ENCODE results near the gene MTERF4. TPM values are rescaled to one million over a fixed set of nuclear protein-coding genes. Genes with fewer than 3 reads are reported as not detected.

MTERF4 gene
- polyA plus RNA-seq, 4 donors, result 25.3 to 55.1 (median 30.1) TPM

- H3K4me1 ChIP-seq (ENCODE audit: control insufficient read depth in 3 of 3, insufficient read depth in 2 of 3, low read depth in 1 of 3, low read length in 2 of 3), result peaks cover 1 to 3% (median 2%) of the 10 kb centered on the region in 3 donors
- peaks cover 0 to 13% (median 0%) of the 10 kb centered on the region in 3 donors for H3K36me3 ChIP-seq (ENCODE audit: control insufficient read depth in 3 of 3, insufficient read depth in 2 of 3, low read depth in 1 of 3, low read length in 3 of 3)
- DNase-seq, result no peak
- no peak for FAIRE-seq
- 73 to 82% (median 81%) methylated on average over 4 of the region's 4 CpGs for WGBS, 3 donors
- no peak overlapping the region for H3K27ac ChIP-seq (ENCODE audit: low read depth in 1 of 3, low read length in 2 of 3)
- H3K4me3 ChIP-seq (ENCODE audit: low read depth in 1 of 3, low read length in 3 of 3), result no peak overlapping the region
- no peaks in the 10 kb centered on the region for H3K9me3 ChIP-seq (ENCODE audit: control insufficient read depth in 2 of 2, insufficient read depth in 1 of 2, low read depth in 1 of 2, low read length in 1 of 2)
- no peaks in the 10 kb centered on the region for H3K27me3 ChIP-seq (ENCODE audit: control insufficient read depth in 3 of 3, insufficient read depth in 3 of 3, low read length in 3 of 3)
Observed at GRCh38 chr2:241146286-241146685, 44.2 kb upstream of the MTERF4 start.

DNA sequence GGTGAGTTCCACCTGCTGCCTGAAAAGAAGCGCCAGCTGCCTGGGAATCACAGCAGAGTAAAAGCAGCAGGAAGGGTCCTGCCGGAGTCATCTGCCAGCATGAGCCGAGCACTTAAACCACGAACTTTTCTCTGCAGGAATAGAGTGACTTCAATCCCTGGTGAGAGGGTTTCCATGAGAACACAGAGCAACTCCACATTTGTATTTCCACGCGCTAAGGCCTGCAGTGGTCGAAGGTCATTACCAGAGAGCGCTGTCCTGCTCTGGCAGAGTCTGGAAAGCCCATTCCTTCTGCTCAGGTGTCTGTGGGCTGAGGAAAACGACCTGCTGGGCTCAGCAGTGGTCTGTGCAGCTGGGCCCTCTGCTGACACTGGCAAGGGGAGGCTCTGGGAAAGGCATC, 40.5 kb upstream of the MTERF4 start:
- Histone ChIP-seq H3K4me3 (ENCODE audit: low read depth in 1 of 3, low read length in 3 of 3) (no peak overlapping the region), H3K27me3 (ENCODE audit: control insufficient read depth in 3 of 3, insufficient read depth in 3 of 3, low read length in 3 of 3) (no peaks in the 10 kb centered on the region), H3K36me3 (ENCODE audit: control insufficient read depth in 3 of 3, insufficient read depth in 2 of 3, low read depth in 1 of 3, low read length in 3 of 3) (peaks cover 0 to 45% (median 0%) of the 10 kb centered on the region in 3 donors), H3K27ac (ENCODE audit: low read depth in 1 of 3, low read length in 2 of 3) (no peak overlapping the region), H3K4me1 (ENCODE audit: control insufficient read depth in 3 of 3, insufficient read depth in 2 of 3, low read depth in 1 of 3, low read length in 2 of 3) (no peaks in the 10 kb centered on the region), H3K9me3 (ENCODE audit: control insufficient read depth in 2 of 2, insufficient read depth in 1 of 2, low read depth in 1 of 2, low read length in 1 of 2) (no peaks in the 10 kb centered on the region)
- DNase-seq (peak in 1 of 2 donors; percentile 25), FAIRE-seq (no peak)
- WGBS, 3 donors, result 66 to 84% (median 70%) methylated on average over 9 of the region's 9 CpGs

- H3K36me3 ChIP-seq (ENCODE audit: control insufficient read depth in 3 of 3, insufficient read depth in 2 of 3, low read depth in 1 of 3, low read length in 3 of 3), result peaks cover 0 to 50% (median under 1%) of the 10 kb centered on the region in 3 donors
- DNase-seq, result no peak
- H3K27me3 ChIP-seq (ENCODE audit: control insufficient read depth in 3 of 3, insufficient read depth in 3 of 3, low read length in 3 of 3), result no peaks in the 10 kb centered on the region
- no peaks in the 10 kb centered on the region for H3K9me3 ChIP-seq (ENCODE audit: control insufficient read depth in 2 of 2, insufficient read depth in 1 of 2, low read depth in 1 of 2, low read length in 1 of 2)
- H3K4me3 ChIP-seq (ENCODE audit: low read depth in 1 of 3, low read length in 3 of 3), result no peak overlapping the region
- 94 to 97% (median 96%) methylated on average over 6 of the region's 6 CpGs for WGBS, 3 donors
- FAIRE-seq, result no peak
- H3K27ac ChIP-seq (ENCODE audit: low read depth in 1 of 3, low read length in 2 of 3), result no peak overlapping the region
- no peaks in the 10 kb centered on the region for H3K4me1 ChIP-seq (ENCODE audit: control insufficient read depth in 3 of 3, insufficient read depth in 2 of 3, low read depth in 1 of 3, low read length in 2 of 3)
Observed at GRCh38 chr2:241142063-241142462, 40.0 kb upstream of the MTERF4 start.

DNA sequence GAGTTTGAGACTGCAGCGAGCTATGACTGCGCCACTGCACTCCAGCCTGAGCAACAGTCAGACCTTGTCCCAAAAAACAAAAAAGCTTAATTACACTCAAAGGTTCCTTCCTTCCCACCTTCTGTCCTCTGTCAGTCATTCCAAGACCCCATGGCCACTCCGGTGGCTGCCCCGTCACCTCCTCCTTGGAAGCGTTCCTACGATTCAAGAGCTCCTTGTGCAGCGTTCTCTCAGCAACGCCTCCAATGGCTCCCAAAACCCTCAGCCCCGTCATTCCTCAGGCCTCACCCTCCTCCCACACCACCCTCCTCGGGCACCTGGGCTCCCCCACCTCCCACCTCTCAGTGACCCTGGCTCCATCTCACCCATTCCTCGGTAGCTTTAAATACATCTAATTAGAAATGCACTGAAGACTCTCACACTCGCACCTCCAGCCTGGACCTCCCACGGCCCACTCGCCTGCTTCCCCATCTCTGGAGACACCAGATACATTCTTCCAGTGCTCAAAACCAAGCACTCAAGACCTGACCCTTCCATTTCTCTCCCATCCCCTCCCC, 39.2 kb upstream of the MTERF4 start:
- DNase-seq (no peak), FAIRE-seq (no peak)
- Histone ChIP-seq H3K4me1 (ENCODE audit: control insufficient read depth in 3 of 3, insufficient read depth in 2 of 3, low read depth in 1 of 3, low read length in 2 of 3) (peaks cover 0 to 1% (median 0%) of the 10 kb centered on the region in 3 donors), H3K27ac (ENCODE audit: low read depth in 1 of 3, low read length in 2 of 3) (no peak overlapping the region), H3K36me3 (ENCODE audit: control insufficient read depth in 3 of 3, insufficient read depth in 2 of 3, low read depth in 1 of 3, low read length in 3 of 3) (peaks cover 0 to 57% (median 2%) of the 10 kb centered on the region in 3 donors), H3K4me3 (ENCODE audit: low read depth in 1 of 3, low read length in 3 of 3) (no peak overlapping the region), H3K9me3 (ENCODE audit: control insufficient read depth in 2 of 2, insufficient read depth in 1 of 2, low read depth in 1 of 2, low read length in 1 of 2) (no peaks in the 10 kb centered on the region), H3K27me3 (ENCODE audit: control insufficient read depth in 3 of 3, insufficient read depth in 3 of 3, low read length in 3 of 3) (no peaks in the 10 kb centered on the region)
- WGBS, 3 donors, result 95 to 96% (median 95%) methylated on average over 14 of the region's 14 CpGs

DNA sequence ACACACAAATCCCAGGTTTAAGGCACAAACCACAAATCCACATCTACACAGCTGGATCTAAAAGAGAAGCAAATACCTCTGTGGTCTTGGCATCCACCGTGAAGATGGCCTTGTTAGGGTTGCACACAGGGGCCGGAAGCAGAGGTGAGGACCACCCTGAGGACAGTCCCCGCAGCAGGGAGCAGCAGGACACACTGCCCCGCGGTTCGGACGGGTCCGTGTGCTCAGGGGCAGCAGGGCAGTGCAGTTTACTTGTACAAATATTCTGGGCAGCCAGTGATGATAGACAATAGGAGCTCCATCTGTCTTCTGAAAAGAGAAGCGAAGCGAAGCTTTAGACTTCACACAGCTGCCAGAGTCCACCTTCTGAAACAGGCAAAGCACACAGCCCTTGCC, 38.4 kb upstream of the MTERF4 start:
- DNase-seq, result no peak
- Histone ChIP-seq H3K4me1 (ENCODE audit: control insufficient read depth in 3 of 3, insufficient read depth in 2 of 3, low read depth in 1 of 3, low read length in 2 of 3) (peaks cover 0 to 6% (median 0%) of the 10 kb centered on the region in 3 donors), H3K27ac (ENCODE audit: low read depth in 1 of 3, low read length in 2 of 3) (no peak overlapping the region), H3K27me3 (ENCODE audit: control insufficient read depth in 3 of 3, insufficient read depth in 3 of 3, low read length in 3 of 3) (no peaks in the 10 kb centered on the region), H3K36me3 (ENCODE audit: control insufficient read depth in 3 of 3, insufficient read depth in 2 of 3, low read depth in 1 of 3, low read length in 3 of 3) (peaks cover 0 to 64% (median 2%) of the 10 kb centered on the region in 3 donors), H3K4me3 (ENCODE audit: low read depth in 1 of 3, low read length in 3 of 3) (no peak overlapping the region), H3K9me3 (ENCODE audit: control insufficient read depth in 2 of 2, insufficient read depth in 1 of 2, low read depth in 1 of 2, low read length in 1 of 2) (no peaks in the 10 kb centered on the region)
- no peak for FAIRE-seq
- WGBS, 3 donors, result 97% methylated on average over 10 of the region's 10 CpGs

DNA sequence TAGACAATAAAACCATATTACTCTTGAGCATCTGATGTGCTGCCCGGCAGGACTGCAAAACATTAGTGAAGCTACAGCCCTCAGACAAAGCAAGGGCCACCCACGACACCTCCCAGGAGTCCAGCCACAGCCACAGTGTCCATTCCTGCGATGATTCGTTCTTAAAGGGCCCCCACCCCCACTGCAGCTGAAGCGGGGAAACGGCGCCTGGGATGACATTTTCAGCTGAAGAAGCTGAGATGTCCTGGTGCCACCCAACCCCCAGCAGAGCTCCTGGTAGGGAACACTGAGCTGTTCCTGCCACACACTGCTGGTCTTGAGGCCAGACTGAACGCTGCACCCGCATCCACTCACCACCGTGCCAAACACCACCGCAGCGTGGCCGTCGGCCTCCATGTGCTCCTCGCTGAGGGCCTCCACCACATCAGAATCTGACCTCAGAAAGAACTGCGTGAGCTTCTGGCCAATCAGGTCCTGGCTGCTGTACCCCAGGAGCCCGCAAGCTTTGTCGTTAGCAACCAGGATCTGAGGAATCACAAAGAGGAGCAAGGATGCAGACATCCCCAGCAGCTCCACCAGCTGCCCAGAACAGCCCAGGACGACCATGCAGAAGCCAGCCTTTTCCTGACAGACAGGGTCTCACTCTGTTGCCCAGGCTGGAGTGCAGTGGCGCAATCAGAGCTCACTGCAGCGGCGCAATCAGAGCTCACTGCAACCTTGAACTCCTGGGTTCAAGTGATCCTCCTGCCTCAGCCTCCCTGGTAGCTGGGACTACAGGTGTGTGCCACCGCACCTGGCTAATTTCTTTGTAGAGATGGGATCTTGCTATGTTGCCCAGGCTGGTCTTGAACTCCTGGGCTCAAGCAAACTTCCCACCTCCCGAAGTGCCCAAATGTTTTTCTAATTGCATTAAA, 37.7 kb upstream of the MTERF4 start:
- Histone ChIP-seq H3K27me3 (ENCODE audit: control insufficient read depth in 3 of 3, insufficient read depth in 3 of 3, low read length in 3 of 3) (no peaks in the 10 kb centered on the region), H3K4me3 (ENCODE audit: low read depth in 1 of 3, low read length in 3 of 3) (no peak overlapping the region), H3K4me1 (ENCODE audit: control insufficient read depth in 3 of 3, insufficient read depth in 2 of 3, low read depth in 1 of 3, low read length in 2 of 3) (peaks cover 0 to 10% (median 0%) of the 10 kb centered on the region in 3 donors), H3K27ac (ENCODE audit: low read depth in 1 of 3, low read length in 2 of 3) (no peak overlapping the region), H3K36me3 (ENCODE audit: control insufficient read depth in 3 of 3, insufficient read depth in 2 of 3, low read depth in 1 of 3, low read length in 3 of 3) (peaks cover 0 to 68% (median 2%) of the 10 kb centered on the region in 3 donors), H3K9me3 (ENCODE audit: control insufficient read depth in 2 of 2, insufficient read depth in 1 of 2, low read depth in 1 of 2, low read length in 1 of 2) (no peaks in the 10 kb centered on the region)
- WGBS, 3 donors, result 89 to 95% (median 93%) methylated on average over 24 of the region's 24 CpGs
- DNase-seq (no peak), FAIRE-seq (no peak)

GRCh38 chr2:241138471-241138870, 36.4 kb upstream of the MTERF4 start:
- 94 to 97% (median 96%) methylated on average over 16 of the region's 16 CpGs for WGBS, 3 donors
- no peak for DNase-seq
- Histone ChIP-seq H3K27ac (ENCODE audit: low read depth in 1 of 3, low read length in 2 of 3) (no peak overlapping the region), H3K36me3 (ENCODE audit: control insufficient read depth in 3 of 3, insufficient read depth in 2 of 3, low read depth in 1 of 3, low read length in 3 of 3) (peaks cover 0 to 67% (median 2%) of the 10 kb centered on the region in 3 donors), H3K4me3 (ENCODE audit: low read depth in 1 of 3, low read length in 3 of 3) (no peak overlapping the region), H3K27me3 (ENCODE audit: control insufficient read depth in 3 of 3, insufficient read depth in 3 of 3, low read length in 3 of 3) (no peaks in the 10 kb centered on the region), H3K9me3 (ENCODE audit: control insufficient read depth in 2 of 2, insufficient read depth in 1 of 2, low read depth in 1 of 2, low read length in 1 of 2) (no peaks in the 10 kb centered on the region), H3K4me1 (ENCODE audit: control insufficient read depth in 3 of 3, insufficient read depth in 2 of 3, low read depth in 1 of 3, low read length in 2 of 3) (peaks cover 0 to 10% (median 0%) of the 10 kb centered on the region in 3 donors)
- no peak for FAIRE-seq

GRCh38 chr2:241137276-241138190, 35.4 kb upstream of the MTERF4 start:
- no peaks in the 10 kb centered on the region for H3K27me3 ChIP-seq (ENCODE audit: control insufficient read depth in 3 of 3, insufficient read depth in 3 of 3, low read length in 3 of 3)
- DNase-seq (no peak), FAIRE-seq (no peak)
- no peaks in the 10 kb centered on the region for H3K9me3 ChIP-seq (ENCODE audit: control insufficient read depth in 2 of 2, insufficient read depth in 1 of 2, low read depth in 1 of 2, low read length in 1 of 2)
- no peak overlapping the region for H3K27ac ChIP-seq (ENCODE audit: low read depth in 1 of 3, low read length in 2 of 3)
- H3K4me1 ChIP-seq (ENCODE audit: control insufficient read depth in 3 of 3, insufficient read depth in 2 of 3, low read depth in 1 of 3, low read length in 2 of 3), result peaks cover 0 to 10% (median 0%) of the 10 kb centered on the region in 3 donors
- peaks cover 0 to 71% (median 2%) of the 10 kb centered on the region in 3 donors for H3K36me3 ChIP-seq (ENCODE audit: control insufficient read depth in 3 of 3, insufficient read depth in 2 of 3, low read depth in 1 of 3, low read length in 3 of 3)
- WGBS, 3 donors, result 90 to 91% (median 90%) methylated on average over 23 to 24 of the region's 24 CpGs
- no peak overlapping the region for H3K4me3 ChIP-seq (ENCODE audit: low read depth in 1 of 3, low read length in 3 of 3)

Data from small intestine (tissue), 7 donors.